CD1c-positive myeloid dendritic cell (primary cell): ENCODE measurements around the gene PKD1L1.
"Not testable (repeated sequence)": the region's sequence is repeated elsewhere in the genome, so short reads cannot be mapped to it uniquely, and the experiment has no call there.

Experiments used
- DNase-seq: peaks from one replicate; pipeline ENCODE4 v3.0.0-alpha.2; 2016; ENCODE audit errors: extremely low spot score

Gene PKD1L1

GRCh38 chr7:47956220-47956619 lies 8.0 kb upstream of the PKD1L1 start:
- no peak for DNase-seq

GRCh38 chr7:47954231-47954911 lies 6.1 kb upstream of the PKD1L1 start:
- DNase-seq, result no peak

GRCh38 chr7:47953822-47954221 lies 5.6 kb upstream of the PKD1L1 start:
- DNase-seq, result no peak

- DNase-seq, result no peak
These were observed 4.0 kb upstream of the PKD1L1 start for GRCh38 chr7:47952224-47952623.

- DNase-seq, result no peak
These were observed 3.1 kb upstream of the PKD1L1 start for GRCh38 chr7:47951374-47951773.

- DNase-seq, result no peak
These were observed 2.4 kb upstream of the PKD1L1 start for GRCh38 chr7:47950714-47951113.

GRCh38 chr7:47949703-47950102 lies 1.4 kb upstream of the PKD1L1 start:
- no peak for DNase-seq

- no peak for DNase-seq
These were observed 914 bp downstream of the PKD1L1 start for GRCh38 chr7:47947355-47947749.

GRCh38 chr7:47946581-47947354 lies 1.5 kb downstream of the PKD1L1 start:
- DNase-seq, result no peak

- DNase-seq, result peak; percentile 83
These were observed 2.8 kb downstream of the PKD1L1 start for GRCh38 chr7:47945261-47946015.

- no peak for DNase-seq
These were observed 3.6 kb downstream of the PKD1L1 start for GRCh38 chr7:47944536-47945260.

- DNase-seq, result no peak
These were observed 4.4 kb downstream of the PKD1L1 start for GRCh38 chr7:47943676-47944474.

GRCh38 chr7:47942651-47943050 lies 5.6 kb downstream of the PKD1L1 start:
- not testable (repeated sequence) for DNase-seq

GRCh38 chr7:47942132-47942531 lies 6.1 kb downstream of the PKD1L1 start:
- peak; percentile 58 for DNase-seq

GRCh38 chr7:47941136-47941844 lies 7.0 kb downstream of the PKD1L1 start:
- DNase-seq, result peak; percentile 94

- no peak for DNase-seq
These were observed 7.9 kb downstream of the PKD1L1 start for GRCh38 chr7:47940088-47941013.

GRCh38 chr7:47939425-47940036 lies 8.7 kb downstream of the PKD1L1 start:
- no peak for DNase-seq

GRCh38 chr7:47938574-47939165 lies 9.6 kb downstream of the PKD1L1 start:
- DNase-seq, result no peak
